ENCODE data around the gene OR2AG1. TPM values are rescaled to one million over a fixed set of nuclear protein-coding genes. Genes with fewer than 3 reads are reported as not detected.

The OR2AG1 gene
- total RNA-seq, 1 donor from 2014 or later: not detected

- H3K27me3 Mint-ChIP-seq (ENCODE audit: insufficient read depth, low read depth): peaks cover 2% of the 10 kb centered on the region
- Histone ChIP-seq H3F3A (ENCODE audit: low read depth) (no peaks in the 10 kb centered on the region), H3K27ac (no peak overlapping the region), H3K9ac (no peak overlapping the region), H3K36me3 (no peaks in the 10 kb centered on the region), H3K4me1 (no peaks in the 10 kb centered on the region), H2AFZ (replicated peaks) (no peak overlapping the region), H4K20me1 (ENCODE audit: low read depth) (no peaks in the 10 kb centered on the region), H3K27me3 (no peaks in the 10 kb centered on the region), H3K9me3 (ENCODE audit: low read depth) (no peaks in the 10 kb centered on the region), H3K79me2 (ENCODE audit: low read depth) (no peaks in the 10 kb centered on the region), H3K4me2 (no peak overlapping the region), H3K4me3 (no peak overlapping the region)
- no peak overlapping the region for H3K4me3 Mint-ChIP-seq
- H3K36me3 Mint-ChIP-seq: no peaks in the 10 kb centered on the region
- H3K27ac Mint-ChIP-seq: no peak overlapping the region
- TF ChIP-seq EZH2phosphoT487 (IDR thresholded peaks at IDR 0.05) (no peak), EZH2 (IDR thresholded peaks at IDR 0.05) (no peak), CTCF (IDR thresholded peaks at IDR 0.05) (no peak)
- DNase-seq (ENCODE audit: low spot score): no peak
- H3K4me1 Mint-ChIP-seq: peaks cover 4% of the 10 kb centered on the region
- H3K9me3 Mint-ChIP-seq: peaks cover 5% of the 10 kb centered on the region
These were observed 36.1 kb downstream of the OR2AG1 start for GRCh38 chr11:6818967-6819366.

DNA sequence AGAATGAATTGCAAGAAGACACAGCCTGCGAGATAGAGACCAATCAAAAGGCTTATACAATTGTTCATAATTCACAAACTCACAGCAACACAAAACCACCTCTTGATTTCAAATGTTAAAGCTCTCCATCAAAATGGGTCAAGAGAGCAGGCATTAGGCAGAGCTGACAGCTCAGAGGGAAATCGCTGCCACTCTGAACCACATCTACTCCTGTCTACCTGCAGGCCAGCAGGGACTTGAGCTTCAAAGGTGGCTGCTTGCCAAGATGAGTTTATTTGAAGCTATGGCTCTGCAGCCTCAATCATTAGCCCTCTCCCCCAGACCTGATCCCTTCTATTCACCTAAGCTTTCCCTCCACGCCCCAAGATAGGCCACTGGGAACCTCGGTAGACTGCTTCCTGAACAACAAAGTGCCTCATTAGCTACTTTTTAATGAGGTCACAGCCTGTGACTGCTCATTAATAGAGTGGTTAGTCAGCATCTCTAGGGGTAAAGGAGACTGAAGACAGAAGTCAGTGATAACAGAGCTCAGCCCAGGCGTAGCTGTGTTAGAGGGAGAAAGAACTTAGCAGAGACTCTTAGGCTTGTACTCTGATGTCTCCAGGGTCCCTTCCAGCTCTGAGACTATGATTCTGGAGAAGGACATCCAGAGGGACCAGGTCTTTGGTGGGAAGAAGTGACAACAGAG is 41.5 kb downstream of the OR2AG1 start:
- no peak for DNase-seq (ENCODE audit: low spot score)
- Histone ChIP-seq H3K4me1 (no peaks in the 10 kb centered on the region), H2AFZ (replicated peaks) (peak overlapping the region; percentile 6), H3F3A (ENCODE audit: low read depth) (no peaks in the 10 kb centered on the region), H3K27me3 (no peaks in the 10 kb centered on the region), H3K27ac (no peak overlapping the region), H3K4me2 (no peak overlapping the region), H4K20me1 (ENCODE audit: low read depth) (no peaks in the 10 kb centered on the region), H3K4me3 (no peak overlapping the region), H3K79me2 (ENCODE audit: low read depth) (no peaks in the 10 kb centered on the region), H3K36me3 (no peaks in the 10 kb centered on the region), H3K9me3 (ENCODE audit: low read depth) (no peaks in the 10 kb centered on the region), H3K9ac (no peak overlapping the region)
- TF ChIP-seq CTCF (IDR thresholded peaks at IDR 0.05): no peak
- Mint-ChIP-seq H3K27me3 (ENCODE audit: insufficient read depth, low read depth) (peaks cover 3% of the 10 kb centered on the region), H3K9me3 (peaks cover 3% of the 10 kb centered on the region), H3K4me1 (no peaks in the 10 kb centered on the region), H3K27ac (no peak overlapping the region), H3K4me3 (no peak overlapping the region), H3K36me3 (no peaks in the 10 kb centered on the region)

- peaks cover under 1% of the 10 kb centered on the region for H3K9me3 Mint-ChIP-seq
- no peak overlapping the region for H2AFZ ChIP-seq (replicated peaks)
- no peaks in the 10 kb centered on the region for H3K79me2 ChIP-seq (ENCODE audit: low read depth)
- H3F3A ChIP-seq (ENCODE audit: low read depth): no peaks in the 10 kb centered on the region
- H3K4me1 ChIP-seq: no peaks in the 10 kb centered on the region
- no peak overlapping the region for H3K27ac Mint-ChIP-seq
- TF ChIP-seq EZH2phosphoT487 (IDR thresholded peaks at IDR 0.05): no peak
- no peak for TF ChIP-seq CTCF (IDR thresholded peaks at IDR 0.05)
- no peak for TF ChIP-seq EZH2 (IDR thresholded peaks at IDR 0.05)
- H3K27me3 ChIP-seq: no peaks in the 10 kb centered on the region
- H3K27me3 Mint-ChIP-seq (ENCODE audit: insufficient read depth, low read depth): peaks cover 3% of the 10 kb centered on the region
- no peak overlapping the region for H3K9ac ChIP-seq
- H3K36me3 Mint-ChIP-seq: no peaks in the 10 kb centered on the region
- no peaks in the 10 kb centered on the region for H3K4me1 Mint-ChIP-seq
- no peak overlapping the region for H3K27ac ChIP-seq
- no peaks in the 10 kb centered on the region for H4K20me1 ChIP-seq (ENCODE audit: low read depth)
- H3K4me2 ChIP-seq: no peak overlapping the region
- H3K36me3 ChIP-seq: no peaks in the 10 kb centered on the region
- no peaks in the 10 kb centered on the region for H3K9me3 ChIP-seq (ENCODE audit: low read depth)
- DNase-seq (ENCODE audit: low spot score): no peak
- H3K4me3 Mint-ChIP-seq: no peak overlapping the region
- H3K4me3 ChIP-seq: no peak overlapping the region
These were observed 42.5 kb downstream of the OR2AG1 start for GRCh38 chr11:6825231-6825744.
